WTC11 (cell line): ENCODE measurements around the gene TSPAN5.

ENCODE experiments used
- CTCF ChIP-seq: fragments of 200-600 bp; IDR thresholded peaks from 2 replicates; pipeline ENCODE4 v1.8.0; 2022; ENCODE audit warnings: antibody characterized with exemption
- GTF2I ChIP-seq: fragments of 250-450 bp; sonication (Bioruptor Pico); conservative IDR thresholded peaks from 2 replicates; pipeline ENCODE4 v1.4.0; 2021; ENCODE audit warnings: mild to moderate bottlenecking
- JAZF1 ChIP-seq: fragments of 250-450 bp; sonication (Bioruptor Pico); IDR thresholded peaks from 2 replicates; pipeline ENCODE4 v1.9.0; 2021; ENCODE audit warnings: moderate library complexity, mild to moderate bottlenecking, inconsistent platforms
- MXD4 ChIP-seq: fragments of 250-450 bp; sonication (Bioruptor Pico); IDR thresholded peaks from 2 replicates; pipeline ENCODE4 v1.8.0; 2021; ENCODE audit warnings: mild to moderate bottlenecking, moderate library complexity, borderline replicate concordance
- RORB ChIP-seq: fragments of 250-450 bp; sonication (Bioruptor Pico); IDR thresholded peaks from 2 replicates; pipeline ENCODE4 v1.9.0; 2021; ENCODE audit warnings: mild to moderate bottlenecking
- TEAD1 ChIP-seq: sonication (generic); formaldehyde crosslinking; IDR thresholded peaks from 2 replicates; pipeline ENCODE4 v1.8.0; 2022; ENCODE audit warnings: mild to moderate bottlenecking, missing genetic modification reagents
- ZNF317 ChIP-seq: sonication (generic); formaldehyde crosslinking; IDR thresholded peaks from 2 replicates; pipeline ENCODE4 v1.8.1; 2023; ENCODE audit warnings: low read depth, mild to moderate bottlenecking, moderate library complexity, missing genetic modification reagents, borderline replicate concordance
- ZNF416 ChIP-seq: fragments of 250-450 bp; sonication (Bioruptor Pico); IDR thresholded peaks from 2 replicates; pipeline ENCODE4 v1.9.0; 2021; ENCODE audit warnings: mild to moderate bottlenecking, inconsistent platforms
- TF ChIP-seq, protein P1 (sequence below): sonication (generic); formaldehyde crosslinking; IDR thresholded peaks from 2 replicates; pipeline ENCODE4 v1.8.0; 2022; ENCODE audit warnings: mild to moderate bottlenecking, missing genetic modification reagents
- TF ChIP-seq, protein P2 (sequence below): fragments of 250-450 bp; sonication (Bioruptor Pico); IDR thresholded peaks from 2 replicates; pipeline ENCODE4 v1.9.0; 2021; ENCODE audit warnings: mild to moderate bottlenecking

GRCh38 chr4:98625399-98625798 is 33.0 kb downstream of the TSPAN5 start:
- no peak for TF ChIP-seq CTCF
- TF ChIP-seq RORB (CRISPR knock-in tag) = no peak
- TF ChIP-seq GTF2I (CRISPR knock-in tag) = no peak
- no peak for TF ChIP-seq TEAD1 (CRISPR knock-in tag)
- no peak for TF ChIP-seq ZNF317 (CRISPR knock-in tag)
- TF ChIP-seq, protein P1, sequence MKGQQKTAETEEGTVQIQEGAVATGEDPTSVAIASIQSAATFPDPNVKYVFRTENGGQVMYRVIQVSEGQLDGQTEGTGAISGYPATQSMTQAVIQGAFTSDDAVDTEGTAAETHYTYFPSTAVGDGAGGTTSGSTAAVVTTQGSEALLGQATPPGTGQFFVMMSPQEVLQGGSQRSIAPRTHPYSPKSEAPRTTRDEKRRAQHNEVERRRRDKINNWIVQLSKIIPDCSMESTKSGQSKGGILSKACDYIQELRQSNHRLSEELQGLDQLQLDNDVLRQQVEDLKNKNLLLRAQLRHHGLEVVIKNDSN = no peak
- no peak for TF ChIP-seq JAZF1 (CRISPR knock-in tag)
- no peak for TF ChIP-seq ZNF416 (CRISPR knock-in tag)
- no peak for TF ChIP-seq MXD4 (CRISPR knock-in tag)
- TF ChIP-seq, protein P2, sequence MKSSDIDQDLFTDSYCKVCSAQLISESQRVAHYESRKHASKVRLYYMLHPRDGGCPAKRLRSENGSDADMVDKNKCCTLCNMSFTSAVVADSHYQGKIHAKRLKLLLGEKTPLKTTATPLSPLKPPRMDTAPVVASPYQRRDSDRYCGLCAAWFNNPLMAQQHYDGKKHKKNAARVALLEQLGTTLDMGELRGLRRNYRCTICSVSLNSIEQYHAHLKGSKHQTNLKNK (CRISPR knock-in tag) = no peak
